NCI-H146 treated with DMSO at 0.1 percent for 48 hours (cell line): ENCODE measurements around the gene SGMS1.
"Not testable (repeated sequence)": the region's sequence is repeated elsewhere in the genome, so short reads cannot be mapped to it uniquely, and the experiment has no call there.

Experiments used
- DNase-seq: peaks from one replicate; lab custom pipeline; 2025; ENCODE audit not compliant: unreplicated experiment; lab: John Stamatoyannopoulos, UW

SGMS1 gene

DNA sequence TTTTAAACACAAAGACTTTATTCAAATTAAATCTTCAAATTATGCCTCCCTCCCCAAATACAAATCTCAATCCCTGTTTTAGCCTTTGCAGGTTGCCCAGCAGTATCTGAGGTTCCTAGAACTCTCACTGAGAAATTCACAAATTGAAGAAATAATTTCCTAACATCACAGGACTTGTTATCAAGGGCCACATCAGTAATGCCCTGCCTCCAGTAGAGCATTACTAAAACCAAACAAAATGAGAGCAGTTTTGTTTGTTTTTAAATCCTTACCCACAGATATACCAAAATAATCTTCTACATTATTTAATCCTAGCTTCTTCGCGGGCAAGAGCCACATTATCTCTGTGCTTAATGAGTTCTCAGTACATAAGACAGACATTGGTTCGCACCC is 152.2 kb downstream of the SGMS1 start:
- DNase-seq = no peak

DNA sequence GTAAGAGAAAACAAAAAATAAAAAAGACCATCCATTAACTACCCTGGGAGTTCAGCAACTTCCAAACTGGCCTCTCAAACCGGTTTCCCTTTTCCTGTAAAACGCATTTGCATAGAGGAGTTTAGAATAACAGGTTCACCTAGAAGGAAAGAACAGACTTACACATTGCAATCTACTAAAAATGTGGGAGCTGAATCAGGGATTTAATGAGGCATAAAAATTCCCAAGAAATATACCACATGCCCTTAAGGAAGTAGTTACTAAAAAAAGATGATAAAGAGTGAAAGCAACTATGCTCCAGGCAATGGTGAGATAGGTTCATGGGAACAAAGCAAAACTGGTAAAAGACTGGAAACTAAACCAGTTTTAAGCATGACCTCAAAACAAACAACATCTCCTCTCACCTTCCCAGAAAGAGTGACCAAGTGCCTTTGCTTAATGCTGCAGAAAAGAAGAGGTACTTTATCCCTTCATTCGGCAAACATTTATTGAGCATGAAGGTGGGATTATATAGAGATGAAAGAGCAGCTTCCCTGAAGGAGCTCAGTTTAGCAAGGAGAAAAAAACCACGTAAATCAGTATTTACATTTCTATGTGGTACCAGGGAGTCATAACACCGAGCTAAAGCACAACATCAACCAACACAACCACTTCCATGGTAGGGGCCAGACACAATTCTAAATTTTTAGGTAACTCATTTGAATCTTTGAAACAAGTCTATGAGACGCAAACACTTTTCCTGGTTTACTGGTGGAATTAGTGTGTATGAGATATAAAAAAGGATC is 152.8 kb downstream of the SGMS1 start:
- no peak for DNase-seq

DNA sequence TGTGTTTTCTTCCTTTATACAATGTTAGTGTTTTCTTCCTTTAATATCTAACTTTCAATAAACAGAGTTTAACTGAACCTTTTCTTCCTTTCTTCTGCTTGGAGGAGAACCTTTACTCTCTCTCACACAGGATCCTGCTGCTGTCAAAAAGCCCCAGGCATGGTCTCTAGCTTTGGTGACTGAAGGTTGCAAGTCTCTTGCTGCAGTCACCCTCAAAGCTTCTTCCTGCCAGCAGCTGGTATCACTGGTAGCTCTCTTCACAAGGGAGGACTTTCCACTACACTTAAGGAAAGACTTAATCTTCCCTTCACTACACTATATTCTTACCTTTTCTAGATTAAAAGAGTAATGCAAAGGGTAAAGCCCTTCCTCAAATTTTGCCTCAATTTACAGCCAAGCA is 153.4 kb downstream of the SGMS1 start:
- no peak for DNase-seq

DNA sequence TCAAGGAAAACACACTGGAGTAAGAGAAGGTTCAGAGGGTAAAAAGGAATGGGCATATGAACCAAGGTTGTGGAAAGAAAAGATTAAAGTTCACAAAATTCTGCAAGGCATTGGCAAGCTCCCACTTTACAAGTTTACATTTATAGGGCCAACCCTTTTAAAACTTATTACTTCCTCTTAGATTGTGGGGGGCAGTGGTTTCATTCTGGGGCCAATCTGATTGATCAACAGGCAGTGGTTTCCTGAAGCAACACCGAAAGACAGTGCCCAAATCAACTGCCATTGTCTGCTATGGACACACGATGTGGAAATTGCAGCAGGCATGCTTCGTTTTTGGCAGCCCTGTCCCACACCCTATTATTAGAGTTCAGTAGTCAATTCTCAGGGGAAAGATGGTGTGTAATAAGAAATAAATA is 154.0 kb downstream of the SGMS1 start:
- no peak for DNase-seq

DNA sequence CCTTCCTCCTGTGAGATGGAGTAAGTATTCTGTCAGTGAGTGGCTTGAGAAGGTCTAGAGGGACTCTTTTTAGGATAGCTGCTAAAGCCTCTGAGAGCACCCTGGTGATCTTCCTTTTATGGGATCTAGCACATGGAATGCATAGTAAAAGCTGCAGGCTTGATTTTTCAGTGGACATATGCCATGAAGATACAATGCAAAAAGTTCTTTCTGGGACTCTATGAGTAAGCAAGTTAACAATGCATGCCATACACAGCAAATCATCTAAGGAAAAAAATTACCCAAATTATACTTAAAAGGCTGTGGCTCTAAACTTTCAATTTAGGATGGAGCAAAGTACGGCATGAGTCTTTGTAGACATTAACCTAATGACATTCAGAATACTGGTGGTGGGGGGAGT is 154.5 kb downstream of the SGMS1 start:
- no peak for DNase-seq

DNA sequence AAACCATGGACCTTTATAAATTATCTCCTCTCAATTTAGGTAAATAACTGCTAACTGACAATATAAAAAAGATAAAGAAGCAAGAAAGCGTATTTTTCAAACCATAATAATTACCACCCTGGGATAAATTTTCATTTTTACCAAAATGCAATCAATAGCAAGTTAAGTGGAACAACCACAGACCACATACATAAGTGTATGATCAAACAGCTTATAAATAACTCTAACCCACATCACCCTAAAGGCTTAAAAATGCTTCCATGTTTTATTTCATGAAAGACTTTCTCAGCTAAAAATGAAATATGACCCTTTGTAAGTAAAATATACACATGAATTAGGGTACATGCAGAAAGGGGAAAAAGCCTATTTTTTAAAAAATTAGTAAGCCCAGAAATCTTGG is 156.5 kb downstream of the SGMS1 start:
- no peak for DNase-seq

DNA sequence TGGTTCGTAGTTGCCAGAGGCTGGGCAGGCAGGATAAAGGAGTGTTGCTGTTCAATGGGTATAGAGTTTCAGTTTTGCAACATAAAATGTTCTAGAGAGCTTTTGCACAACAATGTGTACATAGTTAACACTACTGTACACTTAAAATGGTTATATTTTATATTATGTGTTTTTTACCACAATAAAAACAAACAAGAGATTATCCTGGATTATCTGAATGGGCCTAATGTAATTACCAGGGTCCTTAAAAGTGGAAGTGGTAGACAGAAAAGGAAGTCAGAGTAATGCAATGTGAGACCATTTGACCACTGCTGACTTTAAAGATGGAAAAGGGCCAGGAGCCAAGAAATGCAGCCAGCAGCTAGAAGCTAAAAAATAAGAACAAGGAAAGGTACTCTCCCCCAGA is 159.7 kb downstream of the SGMS1 start:
- DNase-seq = no peak

DNA sequence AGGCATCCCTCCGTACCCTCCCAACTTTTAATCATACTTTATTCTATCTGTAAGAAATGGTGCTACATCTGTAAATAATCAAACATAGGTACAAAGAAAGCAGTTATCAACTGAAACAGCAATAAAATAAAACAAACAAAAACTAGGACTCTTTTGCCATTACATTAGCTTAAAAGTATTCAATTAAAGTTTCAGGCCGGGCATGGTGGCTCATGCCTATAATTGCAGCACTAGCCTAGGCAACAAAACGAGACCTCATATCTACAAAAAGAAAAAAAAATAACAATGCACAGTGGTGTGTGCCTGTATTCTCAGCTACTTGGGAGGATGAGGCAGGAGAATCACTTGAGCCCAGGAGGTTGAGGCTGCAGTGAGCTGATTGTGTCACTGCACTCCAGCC is 161.9 kb downstream of the SGMS1 start:
- no peak for DNase-seq

DNA sequence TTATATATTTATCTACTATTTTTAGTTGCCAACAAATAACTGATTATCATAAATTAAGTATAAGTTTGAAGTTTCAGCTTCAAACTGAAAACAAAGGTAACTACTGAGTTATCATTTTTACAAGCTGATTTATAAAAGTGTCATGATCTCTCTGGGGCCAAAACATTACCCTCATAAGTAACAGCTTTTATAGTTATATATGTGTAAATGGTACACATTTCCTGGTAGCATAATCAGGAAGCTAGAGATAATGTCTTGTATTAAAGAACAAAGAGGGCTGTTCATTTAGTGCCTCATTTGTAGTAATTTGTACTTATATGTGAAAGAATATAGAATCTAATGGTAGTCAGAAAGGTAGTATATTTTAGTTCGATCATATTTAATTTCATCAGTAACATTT is 162.6 kb downstream of the SGMS1 start:
- DNase-seq = no peak

DNA sequence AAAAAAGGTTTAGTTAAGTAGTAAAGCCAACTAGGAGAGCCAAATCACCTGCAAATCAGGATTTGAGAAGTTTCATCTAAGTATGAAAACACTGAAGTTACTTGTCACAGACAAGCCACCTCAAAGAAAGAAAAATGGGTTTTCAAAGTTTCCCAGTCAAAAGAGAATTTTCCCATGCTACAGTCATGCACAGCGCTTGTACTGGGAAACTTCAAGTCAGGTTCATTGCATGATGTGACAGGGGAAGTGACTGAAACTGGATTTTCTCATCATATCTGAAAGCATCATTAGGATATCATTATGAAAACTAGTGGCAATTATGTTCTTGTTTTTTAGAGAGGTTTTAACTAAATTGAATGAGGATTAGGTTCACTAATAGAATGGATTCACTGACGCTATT is 167.0 kb downstream of the SGMS1 start:
- no peak for DNase-seq

DNA sequence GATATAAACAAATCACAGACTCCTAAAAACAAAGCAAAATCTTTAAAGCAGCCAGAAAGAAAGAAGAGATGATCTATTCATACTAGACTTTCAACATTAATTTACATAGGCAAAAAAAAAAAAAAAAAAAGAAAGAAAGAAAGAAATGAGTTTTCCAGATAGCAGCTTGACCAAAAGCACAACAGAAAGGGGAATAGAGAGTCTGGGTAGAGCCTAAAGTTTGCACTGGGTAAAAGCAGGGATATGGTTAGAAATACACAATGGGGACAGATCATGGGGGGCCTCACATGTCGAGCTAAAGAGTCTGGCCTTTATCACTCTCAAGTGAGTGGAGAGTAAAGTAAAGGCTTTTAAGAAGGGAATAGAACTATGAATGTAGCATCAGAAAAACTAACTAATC is 169.8 kb downstream of the SGMS1 start:
- no peak for DNase-seq

DNA sequence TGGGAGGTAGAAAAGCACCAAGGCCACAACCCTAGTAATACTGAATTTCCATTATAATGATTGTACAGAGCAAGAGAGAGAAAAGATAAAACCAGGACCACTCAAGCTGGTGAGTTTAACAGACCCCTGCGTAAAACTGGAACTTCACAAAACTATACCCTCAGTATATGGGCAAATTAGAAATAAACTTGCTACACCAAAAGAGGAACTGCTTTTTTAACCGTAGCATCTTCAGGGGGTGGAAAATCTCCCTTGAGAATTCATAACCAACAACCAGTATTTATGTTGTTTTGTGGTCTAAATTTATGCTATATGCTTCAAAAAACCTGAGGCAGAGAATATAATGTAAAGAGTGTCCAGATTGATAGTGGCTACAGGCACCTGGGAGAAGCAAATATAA is 171.2 kb downstream of the SGMS1 start:
- no peak for DNase-seq

DNA sequence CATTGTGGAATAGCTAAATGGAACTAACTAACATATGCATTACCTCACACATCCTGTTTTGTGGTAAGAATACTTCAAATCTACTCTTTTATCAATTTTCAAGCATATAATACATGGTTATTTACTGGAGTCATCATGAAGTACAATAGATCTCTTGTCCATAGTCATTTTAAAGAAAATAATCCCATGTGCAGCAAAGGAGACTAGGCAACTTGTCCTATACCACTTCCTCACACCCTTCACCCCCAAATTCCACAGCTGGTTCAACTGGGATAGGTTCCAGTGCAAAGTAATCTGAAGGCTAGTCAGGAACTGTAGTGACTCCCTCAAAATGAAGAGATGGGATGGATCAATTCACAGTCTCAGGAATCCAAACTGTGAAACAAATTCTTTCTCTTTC is 176.1 kb downstream of the SGMS1 start:
- no peak for DNase-seq

DNA sequence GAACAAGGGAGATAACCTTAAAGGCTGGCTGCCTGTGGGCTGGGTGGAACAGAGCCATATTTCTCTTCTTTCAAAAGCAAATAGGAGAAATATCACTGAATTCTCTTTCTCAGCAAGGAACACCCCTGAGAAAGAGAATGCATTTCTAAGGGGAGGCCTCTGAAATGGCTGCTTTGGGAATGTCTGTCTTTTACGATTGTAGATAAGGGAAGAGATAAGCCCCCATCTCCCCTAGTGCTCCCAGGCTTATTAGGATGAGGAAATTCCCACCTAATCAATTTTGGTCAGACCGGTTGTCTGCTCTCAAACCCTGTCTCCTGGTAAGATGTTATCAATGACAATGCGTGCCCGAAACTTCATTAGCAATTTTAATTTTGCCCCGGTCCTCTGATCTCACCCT is 178.0 kb downstream of the SGMS1 start:
- DNase-seq = not testable (repeated sequence)

DNA sequence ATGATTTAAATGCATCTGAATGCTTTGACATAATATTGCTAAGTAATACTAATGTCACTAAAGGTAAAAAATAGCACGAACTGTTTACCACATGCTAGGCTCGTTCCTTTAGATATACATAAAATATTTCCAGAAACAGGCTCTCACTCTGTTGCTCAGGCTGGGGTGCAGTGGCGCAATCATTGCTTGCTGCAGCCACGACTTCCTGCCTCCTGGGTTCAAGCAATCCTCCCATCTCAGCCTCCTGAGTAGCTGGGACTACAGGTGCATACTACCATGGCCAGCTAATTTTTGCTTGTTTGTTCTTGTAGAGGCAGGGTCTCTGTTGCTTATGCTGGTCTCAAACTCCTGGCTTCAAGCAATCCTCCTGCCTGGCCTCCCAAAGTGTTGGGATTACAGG is 183.3 kb downstream of the SGMS1 start:
- no peak for DNase-seq

DNA sequence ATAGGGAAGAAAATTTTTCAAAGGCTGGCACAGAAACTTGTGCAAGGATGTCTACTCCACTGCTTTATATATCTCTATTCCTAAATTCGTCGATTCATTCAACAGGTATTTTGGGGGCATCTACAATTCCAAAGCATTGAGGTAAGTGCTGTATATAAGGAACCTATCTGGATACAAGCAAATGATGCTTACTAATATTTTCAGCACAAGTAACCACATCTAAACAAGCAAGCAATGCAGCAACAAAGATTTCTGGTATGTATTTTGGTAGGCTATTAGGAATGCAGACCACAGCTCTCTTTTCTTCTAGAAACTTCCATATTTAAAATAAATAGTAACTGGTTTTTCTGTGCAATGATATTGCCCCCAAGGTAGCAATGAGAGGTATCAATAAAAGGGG is 183.9 kb downstream of the SGMS1 start:
- no peak for DNase-seq

DNA sequence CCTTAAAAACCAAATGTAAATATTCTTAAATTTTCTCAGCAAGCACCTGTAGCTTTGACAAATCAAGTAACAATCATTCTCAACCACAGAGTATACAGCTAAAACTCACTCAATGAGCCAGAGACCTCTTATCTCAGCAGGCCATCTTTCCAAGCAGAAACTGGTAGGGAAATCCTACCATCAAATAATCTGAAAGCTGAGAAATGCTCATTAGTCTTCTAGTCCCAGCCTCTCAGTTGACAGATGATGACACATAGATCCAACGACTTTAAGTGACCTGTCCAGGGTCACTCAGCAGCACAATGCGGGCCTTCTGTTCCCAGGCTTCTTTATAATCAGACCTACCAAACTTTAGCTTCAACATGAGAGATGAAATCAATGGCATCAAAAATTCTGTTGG is 184.6 kb downstream of the SGMS1 start:
- no peak for DNase-seq

DNA sequence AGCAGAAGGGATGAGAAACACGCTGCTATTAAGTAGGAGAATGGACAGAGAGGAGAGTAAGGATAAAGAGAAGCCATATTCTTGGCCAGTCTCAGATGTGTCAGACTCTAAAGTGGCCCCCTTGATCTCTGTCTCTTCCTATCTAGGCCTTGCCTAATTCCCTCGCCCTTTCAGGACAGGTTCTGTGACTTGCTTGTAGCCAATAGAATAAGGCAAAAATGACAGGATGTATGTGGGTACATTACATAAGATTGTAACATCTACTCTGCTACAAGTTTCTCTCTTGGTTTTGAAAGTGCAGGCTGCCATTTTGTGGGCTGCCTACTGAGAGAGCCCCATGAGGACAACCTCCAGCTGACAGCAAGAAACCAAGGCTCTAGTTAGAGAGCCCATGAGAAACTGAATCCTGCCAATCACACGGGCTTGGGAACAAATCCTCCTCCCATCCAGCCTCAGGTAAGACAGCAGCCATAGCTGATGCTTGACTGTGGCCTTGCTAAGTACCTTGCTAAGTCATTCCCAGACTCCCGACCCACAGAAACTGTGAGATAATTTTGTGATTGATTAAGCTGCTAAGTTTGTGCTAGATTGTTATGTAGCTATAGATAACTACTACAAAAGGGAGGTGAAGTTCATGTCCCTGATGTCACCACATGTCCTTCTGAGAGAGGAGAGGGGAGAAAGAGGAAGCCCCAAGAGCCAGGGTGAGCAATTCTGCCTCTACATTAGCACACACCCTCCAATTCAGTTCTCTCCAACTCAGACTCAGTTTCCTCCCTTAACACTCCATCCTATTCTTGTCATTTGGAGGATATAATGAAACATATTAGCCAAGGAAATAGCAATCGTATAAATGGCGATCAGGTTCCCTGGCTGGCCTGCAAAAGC is 185.5 kb downstream of the SGMS1 start:
- DNase-seq = no peak

DNA sequence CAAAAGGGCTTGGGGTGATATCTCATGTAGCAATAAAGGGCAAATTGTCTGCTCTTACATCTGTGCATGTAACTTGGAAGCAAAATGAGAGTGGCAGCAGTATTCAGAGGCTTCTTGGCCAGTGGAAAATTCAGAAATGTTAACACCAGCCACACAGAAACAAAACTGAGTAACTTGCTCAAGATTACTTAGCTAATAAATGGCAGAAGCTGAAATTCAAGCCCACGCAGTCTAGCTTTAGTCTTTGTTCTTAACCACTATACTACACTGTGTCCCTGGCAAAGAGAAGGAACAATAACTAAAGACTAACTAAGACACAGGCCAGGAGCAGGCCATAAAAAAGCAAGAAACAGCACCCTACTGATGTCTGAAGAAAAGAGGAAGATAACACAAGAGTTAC is 186.5 kb downstream of the SGMS1 start:
- DNase-seq = no peak

DNA sequence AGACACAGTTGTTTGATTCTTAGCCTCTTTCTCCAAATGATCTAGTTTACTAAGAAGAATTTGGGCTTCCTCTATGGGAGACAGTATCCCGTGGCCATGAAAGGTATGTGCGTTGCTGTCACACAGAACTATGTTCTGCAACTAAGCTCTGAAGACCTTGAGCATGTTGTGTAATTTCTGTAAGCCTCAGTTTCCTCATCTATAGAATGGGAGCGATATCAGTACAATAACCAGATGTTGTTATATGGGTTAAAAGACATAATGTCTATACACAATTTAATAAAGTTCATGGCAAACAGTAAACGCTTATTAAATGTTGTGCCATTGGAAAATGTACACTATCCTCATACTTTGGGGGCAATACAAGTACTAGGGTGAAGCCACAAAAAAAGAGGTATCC is 187.0 kb downstream of the SGMS1 start:
- no peak for DNase-seq

DNA sequence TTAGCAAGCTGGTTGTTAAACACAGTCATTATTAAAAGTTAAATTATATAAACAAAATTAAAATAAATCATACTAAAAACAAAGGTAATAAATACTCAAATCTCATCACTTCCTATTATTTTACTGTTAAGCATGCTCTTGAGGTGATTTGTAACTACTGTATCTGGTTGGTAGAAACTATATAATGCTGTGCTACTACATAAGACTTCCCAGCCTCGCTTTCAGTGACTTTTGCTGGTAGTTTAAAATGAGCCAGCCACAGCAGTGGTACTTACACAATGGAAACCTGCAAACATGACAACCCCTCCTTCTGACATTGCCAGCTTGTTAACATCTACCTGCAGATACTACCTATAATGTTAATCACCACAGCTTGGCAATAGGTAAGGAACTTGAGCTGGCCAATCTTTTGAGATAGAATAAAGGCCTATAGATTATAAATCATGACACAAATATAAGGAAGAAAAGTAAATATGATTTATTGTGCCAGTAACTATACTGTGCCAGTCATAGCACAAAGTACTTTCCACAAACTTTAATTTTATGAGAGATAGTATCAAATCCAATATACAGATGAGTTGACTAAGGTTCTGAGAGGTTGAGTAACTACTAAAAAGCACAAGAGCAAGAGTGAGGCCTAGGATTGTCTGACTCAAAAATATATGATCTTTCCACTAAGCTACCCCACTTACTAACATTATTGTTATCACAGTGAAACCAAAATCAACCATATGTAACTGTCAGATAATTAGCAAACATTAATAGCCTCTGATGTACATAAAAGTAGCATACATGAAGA is 191.3 kb downstream of the SGMS1 start:
- no peak for DNase-seq

DNA sequence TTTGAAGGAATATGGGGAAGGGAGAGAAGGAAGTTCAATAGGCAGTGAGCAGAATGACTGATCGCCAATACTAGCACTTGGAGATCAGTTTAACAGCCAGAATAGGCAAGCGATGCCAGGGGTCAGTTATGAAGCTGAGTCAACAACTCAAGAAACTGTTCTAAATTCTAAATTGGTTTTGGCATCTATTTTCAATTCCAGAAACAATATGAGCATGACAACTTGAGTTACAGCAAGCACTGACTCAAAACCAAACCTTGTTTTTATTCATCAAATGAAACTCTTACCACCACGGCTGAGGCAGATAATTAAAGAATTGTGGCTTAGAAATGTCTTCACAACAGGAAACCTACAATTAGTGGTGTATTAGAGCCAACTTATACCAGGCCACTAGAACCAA is 192.0 kb downstream of the SGMS1 start:
- DNase-seq = no peak
